ENCODE measurements around the gene IRF2BP2.
A peak's percentile ranks its signal among the peaks of the same experiment; 100 is the strongest.

IRF2BP2 gene

GRCh38 chr1:234612352-234613127 is 2.6 kb upstream of the IRF2BP2 start:
- DNase-seq: peak; percentile 66

GRCh38 chr1:234611847-234612351 is 1.9 kb upstream of the IRF2BP2 start:
- no peak for DNase-seq

GRCh38 chr1:234611225-234611846 is 1.4 kb upstream of the IRF2BP2 start:
- no peak for DNase-seq

DNA sequence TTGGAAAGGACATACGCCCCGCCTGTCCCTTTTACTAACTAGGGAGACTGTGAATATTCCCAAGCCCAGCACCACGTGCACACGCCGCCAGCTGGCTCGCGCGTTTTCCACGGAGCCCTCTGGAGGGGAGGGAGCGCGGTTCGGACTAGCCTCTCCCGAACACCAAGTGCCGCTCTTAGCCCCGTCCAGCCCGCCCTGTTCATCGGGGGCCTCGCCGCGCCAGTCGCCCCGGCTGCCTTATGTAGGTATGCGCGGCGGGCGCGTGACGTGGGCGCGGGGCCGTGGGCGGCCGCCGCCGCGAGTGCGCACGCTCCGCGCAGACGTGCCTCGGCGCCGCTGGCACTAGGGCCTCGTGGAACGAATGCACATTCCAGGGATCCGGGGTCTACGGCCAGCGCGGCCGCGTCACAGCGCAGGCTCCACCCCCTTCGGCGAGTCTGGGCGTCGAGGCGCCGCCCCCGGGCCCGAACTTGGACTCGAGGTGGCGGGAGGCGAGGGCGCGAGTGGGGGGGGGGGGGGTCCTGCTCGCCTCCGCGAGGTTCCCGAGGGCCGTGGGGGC is 767 bp upstream of the IRF2BP2 start:
- DNase-seq: peak; percentile 88

DNA sequence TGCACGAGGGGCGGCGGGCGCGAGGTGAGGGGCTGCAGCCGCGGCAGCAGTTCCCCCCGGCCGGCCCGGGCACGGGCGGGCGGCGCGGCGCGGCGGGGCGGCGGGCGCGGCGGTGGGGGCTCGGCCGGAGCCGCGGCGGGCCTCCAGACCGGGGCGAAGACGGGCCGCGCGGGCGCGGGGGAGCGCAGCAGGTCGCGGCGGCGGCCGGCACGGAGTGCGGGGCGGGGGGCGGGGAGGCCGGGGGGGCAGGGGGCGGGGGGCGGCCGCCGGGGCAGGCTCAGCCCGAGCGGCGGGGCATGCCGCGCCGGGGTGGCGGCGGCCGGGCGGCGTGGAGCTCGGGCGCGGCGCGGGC is 311 bp downstream of the IRF2BP2 start:
- no peak for DNase-seq

- peak; percentile 65 for DNase-seq
Measured at GRCh38 chr1:234608911-234609690, 877 bp downstream of the IRF2BP2 start.

- peak; percentile 75 for DNase-seq
Measured at GRCh38 chr1:234608025-234608910, 1.7 kb downstream of the IRF2BP2 start.

GRCh38 chr1:234607109-234608024 is 2.6 kb downstream of the IRF2BP2 start:
- no peak for DNase-seq

GRCh38 chr1:234606784-234607108 is 3.2 kb downstream of the IRF2BP2 start:
- no peak for DNase-seq

DNA sequence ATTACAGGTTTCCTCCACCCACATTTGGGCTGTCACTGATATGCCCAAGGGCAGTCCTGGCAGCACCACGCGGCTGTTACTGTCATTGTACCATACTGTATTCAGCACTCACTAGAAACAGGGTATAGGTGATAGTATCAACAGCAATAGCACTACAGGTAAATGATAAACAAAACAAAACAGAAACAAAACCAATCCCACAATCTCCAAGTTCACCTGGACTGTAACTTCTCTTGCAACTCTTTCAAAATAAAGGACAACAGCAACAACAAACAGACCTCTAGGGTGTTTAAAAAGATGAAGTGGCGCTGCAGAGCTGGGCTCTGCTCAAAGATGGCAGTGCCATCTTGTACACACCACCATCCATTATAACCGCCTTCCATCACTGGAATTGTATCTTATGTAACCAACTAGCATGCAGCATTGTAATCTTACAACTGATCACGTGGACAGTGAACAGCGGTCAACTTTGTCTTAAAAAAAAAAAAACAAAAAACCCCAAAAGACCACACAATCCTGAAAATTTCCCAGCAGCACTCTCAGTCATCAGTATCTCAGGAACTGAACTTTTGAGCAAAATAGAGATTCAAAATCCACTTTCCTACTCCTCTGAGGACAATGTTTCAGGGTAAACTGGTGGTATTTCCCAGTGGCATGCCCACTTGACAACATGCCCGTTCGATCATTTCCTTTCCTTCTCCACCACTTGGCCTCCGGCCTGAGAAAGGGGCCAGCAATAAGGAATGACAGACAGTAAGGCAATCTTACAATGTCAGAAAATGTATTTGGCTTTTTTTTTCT is 3.8 kb downstream of the IRF2BP2 start:
- DNase-seq: peak; percentile 33

- no peak for DNase-seq
Measured at GRCh38 chr1:234605399-234605982, 4.5 kb downstream of the IRF2BP2 start.

DNA sequence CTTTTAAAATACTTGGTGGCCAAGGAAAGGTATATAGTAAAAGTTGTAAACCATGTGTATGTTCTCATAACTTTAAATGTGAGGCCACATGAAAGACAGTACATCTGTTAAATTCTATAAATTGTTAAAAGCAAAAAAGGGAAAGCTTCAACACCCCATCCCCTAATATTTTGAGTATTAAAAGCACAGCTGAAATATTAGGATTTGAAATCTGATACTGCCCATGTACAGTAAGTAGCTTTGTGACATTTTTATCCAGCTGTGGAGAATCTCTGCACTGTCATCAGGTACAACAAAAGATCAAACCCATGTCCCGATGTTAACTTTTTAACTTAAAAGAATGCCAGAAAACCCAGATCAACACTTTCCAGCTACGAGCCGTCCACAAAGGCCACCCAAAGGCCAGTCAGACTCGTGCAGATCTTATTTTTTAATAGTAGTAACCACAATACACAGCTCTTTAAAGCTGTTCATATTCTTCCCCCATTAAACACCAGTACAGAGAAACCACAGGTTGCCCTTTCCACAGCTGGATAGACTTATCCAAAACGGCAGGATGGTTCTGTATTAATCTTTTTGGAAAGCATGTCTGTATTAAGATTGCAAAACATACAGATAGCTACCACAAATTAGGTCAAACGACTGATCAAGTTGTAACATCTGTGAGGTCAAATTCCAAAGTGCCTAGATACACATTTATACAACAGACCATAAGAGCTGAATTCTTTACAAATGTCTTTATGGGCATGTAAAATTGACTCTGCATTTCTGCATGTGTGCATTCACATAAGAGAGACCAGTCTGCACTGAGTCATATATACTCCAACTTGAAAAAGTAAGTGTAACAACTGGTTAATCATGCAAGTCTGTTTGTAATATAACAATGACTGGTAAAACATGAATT is 5.2 kb downstream of the IRF2BP2 start:
- DNase-seq: no peak

- no peak for DNase-seq
Measured at GRCh38 chr1:234603221-234604204, 6.5 kb downstream of the IRF2BP2 start.

- no peak for DNase-seq
Measured at GRCh38 chr1:234602334-234603220, 7.4 kb downstream of the IRF2BP2 start.

DNA sequence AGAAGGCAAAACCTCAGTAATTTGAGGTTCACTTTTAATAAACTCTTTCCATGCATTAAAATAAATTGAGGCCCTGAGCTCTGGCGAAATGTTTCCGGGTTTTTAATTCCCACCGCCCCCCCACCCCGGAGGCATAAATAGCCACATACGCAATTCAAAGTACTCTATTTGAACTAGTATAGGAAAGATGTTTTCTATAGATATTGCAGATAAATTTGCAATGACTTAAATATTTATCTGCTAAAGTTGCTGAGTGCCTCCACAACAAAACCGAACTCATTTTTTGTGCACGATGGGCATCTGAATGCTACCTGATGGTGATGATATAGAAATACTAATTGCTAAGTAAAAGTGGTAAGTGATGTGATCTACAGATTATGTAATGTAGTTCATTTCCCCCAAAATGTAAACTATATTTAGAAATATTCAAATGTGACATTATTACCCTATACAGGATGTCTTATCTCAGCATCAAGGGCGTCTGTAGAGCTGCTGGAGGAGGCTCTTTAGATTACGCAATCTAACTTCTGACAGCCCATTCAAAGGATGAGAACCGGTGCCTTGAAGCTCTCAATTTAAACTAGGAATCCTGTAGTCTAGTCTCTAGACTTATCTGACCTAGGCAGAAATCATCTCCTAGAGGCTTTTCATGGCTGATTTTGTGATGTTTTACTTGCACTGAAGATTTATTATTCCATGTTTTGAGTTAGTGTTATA is 8.5 kb downstream of the IRF2BP2 start:
- DNase-seq: no peak

All from stimulated activated naive CD4-positive, alpha-beta T cell treated with Interleukin-2 at 50 U/mL for 16 hours (primary cell).